K562 (cell line): ENCODE measurements around the gene TIGD7. TPM values are rescaled to one million over a fixed set of nuclear protein-coding genes. Genes with fewer than 3 reads are reported as not detected.

Source experiments
- CREB1 ChIP-seq, 2 experiments: sonication (generic) in 1 of 2; formaldehyde crosslinking in 1 of 2; IDR thresholded peaks; 2 replicates each; pipeline versions ENCODE4 v1.6.1 to v1.8.0; 2012 to 2022; ENCODE audit warnings: inconsistent platforms in 1 of 2, mild to moderate bottlenecking in 1 of 2, missing genetic modification reagents in 1 of 2, moderate library complexity in 1 of 2
- CREBBP ChIP-seq: IDR thresholded peaks from one replicate; pipeline ENCODE4 v1.6.1; 2012; ENCODE audit warnings: low read depth, mild to moderate bottlenecking, control low read depth, inconsistent platforms, low read length
- CREM ChIP-seq: IDR thresholded peaks from 2 replicates; pipeline ENCODE4 v1.6.1; 2014; ENCODE audit warnings: antibody characterized with exemption, low read depth
- ETS2 ChIP-seq: IDR thresholded peaks from 2 replicates; pipeline ENCODE4 v1.6.1; 2016; ENCODE audit warnings: borderline replicate concordance, missing genetic modification characterization, mild to moderate bottlenecking, moderate library complexity, missing compliant biosample characterization; ENCODE audit not compliant: poor library complexity, severe bottlenecking
- IFI16 ChIP-seq: fragments of 250-450 bp; sonication (Bioruptor Pico); IDR thresholded peaks from 2 replicates; pipeline ENCODE4 v2.1.2; 2022; ENCODE audit warnings: mild to moderate bottlenecking, inconsistent platforms
- POLR2B ChIP-seq: fragments of 450-650 bp; IDR thresholded peaks from 2 replicates; pipeline ENCODE4 v1.6.1; 2018; ENCODE audit warnings: low read depth; ENCODE audit not compliant: partially characterized antibody
- POLR2G ChIP-seq: fragments of 200-400 bp; formaldehyde crosslinking; IDR thresholded peaks from 2 replicates; pipeline ENCODE4 v1.6.1; 2017; ENCODE audit warnings: low read depth, mild to moderate bottlenecking, antibody characterized with exemption, low read length, moderate library complexity
- RBM34 ChIP-seq: fragments of 200-400 bp; formaldehyde crosslinking; IDR thresholded peaks from 2 replicates; pipeline ENCODE4 v1.6.1; 2018; ENCODE audit warnings: low read length, borderline replicate concordance; ENCODE audit not compliant: insufficient read depth
- TAL1 ChIP-seq: fragments of 450-650 bp; IDR thresholded peaks from 2 replicates; pipeline ENCODE4 v1.6.1; 2016; ENCODE audit warnings: mild to moderate bottlenecking
- TBP ChIP-seq: optimal IDR thresholded peaks from 2 replicates; pipeline ENCODE3; 2011; ENCODE audit warnings: low read depth, low read length, improper control_type of control experiment
- TEAD2 ChIP-seq: fragments of 450-650 bp; IDR thresholded peaks from 2 replicates; pipeline ENCODE4 v1.6.1; 2016; ENCODE audit warnings: missing genetic modification characterization, control low read depth, missing compliant biosample characterization
- THRA ChIP-seq: fragments of 450-650 bp; IDR thresholded peaks from 2 replicates; pipeline ENCODE4 v1.6.1; 2017; ENCODE audit warnings: mild to moderate bottlenecking, moderate library complexity
- U2AF1 ChIP-seq: fragments of 200-400 bp; formaldehyde crosslinking; optimal IDR thresholded peaks from 2 replicates; pipeline ENCODE3; 2017; ENCODE audit warnings: mild to moderate bottlenecking, low read depth, low read length, moderate library complexity
- XRCC4 ChIP-seq: IDR thresholded peaks from one replicate; pipeline ENCODE4 v1.6.1; 2011; ENCODE audit not compliant: insufficient read depth, insufficient read length; ENCODE audit errors: extremely low read depth
- ZNF586 ChIP-seq: fragments of 450-650 bp; formaldehyde crosslinking; conservative IDR thresholded peaks from 2 replicates; pipeline ENCODE4 v1.4.0; 2020; ENCODE audit warnings: mild to moderate bottlenecking, moderate library complexity
- polyA plus RNA-seq, 8 experiments: library from polyadenylated mRNA; depleted of rRNA in 4 of 8; stranded (reverse) in 5 of 8; unstranded in 3 of 8; fragments of >200 nt; fragmentation: Nextera tagmentation in 2 of 8; fragmentation: Illumina TruSeq in 1 of 8; extraction: Ambion mirVana in 2 of 8; extraction: Trizol in 1 of 8; gene quantifications; 2 replicates each; pipeline versions ENCODE4 v1.2.1 to v1.2.3, GENCODE V29; 2011 to 2014; ENCODE audit warnings: inconsistent platforms in 1 of 8, missing spikeins in 1 of 8
- total RNA-seq, 7 experiments: library from RNA; depleted of rRNA in 6 of 7; stranded (reverse); fragments of >200 nt in 6 of 7; fragmentation: Illumina TruSeq in 2 of 7; extraction: Trizol in 2 of 7; gene quantifications; 2 replicates each; pipeline versions ENCODE4 v1.2.1 to v1.2.3, GENCODE V29; 2011 to 2021; ENCODE audit warnings: low replicate concordance in 1 of 7
- TF ChIP-seq, protein P1 (sequence below), 2 experiments: IDR thresholded peaks; 2 replicates each; pipeline ENCODE4 v1.6.1; 2012; ENCODE audit warnings: improper control_type of control experiment in 2 of 2, low read depth in 2 of 2, low read length in 2 of 2, borderline replicate concordance in 1 of 2

Gene TIGD7
- total and polyA plus RNA-seq, 9 of the 15 experiments (the other 6 are each of a cell fraction or from before 2014, with no cell fraction given), result 0.84 to 10.7 (median 6.7) TPM

- TF ChIP-seq CREBBP, result no peak
- TF ChIP-seq XRCC4, result no peak
- no peak for TF ChIP-seq POLR2B
- no peak for TF ChIP-seq CREM
- TF ChIP-seq TBP, result peak; percentile 0
- TF ChIP-seq RBM34, result no peak
- TF ChIP-seq IFI16 (CRISPR knock-in tag), result no peak
- TF ChIP-seq TAL1, result no peak
- TF ChIP-seq TEAD2 (tag), result no peak
- no peak for TF ChIP-seq ZNF586 (CRISPR knock-in tag)
- no peak for TF ChIP-seq CREB1 (IDR thresholded peaks at IDR 0.05)
- 0 out of 2 replicates have a peak, but pooled peaks have one; percentile 1 for TF ChIP-seq CREB1 (CRISPR knock-in tag; IDR thresholded peaks at IDR 0.05)
- TF ChIP-seq THRA, result no peak
- TF ChIP-seq, protein P1, sequence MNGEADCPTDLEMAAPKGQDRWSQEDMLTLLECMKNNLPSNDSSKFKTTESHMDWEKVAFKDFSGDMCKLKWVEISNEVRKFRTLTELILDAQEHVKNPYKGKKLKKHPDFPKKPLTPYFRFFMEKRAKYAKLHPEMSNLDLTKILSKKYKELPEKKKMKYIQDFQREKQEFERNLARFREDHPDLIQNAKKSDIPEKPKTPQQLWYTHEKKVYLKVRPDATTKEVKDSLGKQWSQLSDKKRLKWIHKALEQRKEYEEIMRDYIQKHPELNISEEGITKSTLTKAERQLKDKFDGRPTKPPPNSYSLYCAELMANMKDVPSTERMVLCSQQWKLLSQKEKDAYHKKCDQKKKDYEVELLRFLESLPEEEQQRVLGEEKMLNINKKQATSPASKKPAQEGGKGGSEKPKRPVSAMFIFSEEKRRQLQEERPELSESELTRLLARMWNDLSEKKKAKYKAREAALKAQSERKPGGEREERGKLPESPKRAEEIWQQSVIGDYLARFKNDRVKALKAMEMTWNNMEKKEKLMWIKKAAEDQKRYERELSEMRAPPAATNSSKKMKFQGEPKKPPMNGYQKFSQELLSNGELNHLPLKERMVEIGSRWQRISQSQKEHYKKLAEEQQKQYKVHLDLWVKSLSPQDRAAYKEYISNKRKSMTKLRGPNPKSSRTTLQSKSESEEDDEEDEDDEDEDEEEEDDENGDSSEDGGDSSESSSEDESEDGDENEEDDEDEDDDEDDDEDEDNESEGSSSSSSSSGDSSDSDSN (IDR thresholded peaks at IDR 0.05; ENCODE audit: borderline replicate concordance in 1 of 2, low read depth in 2 of 2, low read length in 2 of 2), result peak in 1 of 2 experiments; percentile 64; a peak in 1 of 4 replicates
- no peak for TF ChIP-seq ETS2 (tag)
- TF ChIP-seq U2AF1, result no peak
- no peak for TF ChIP-seq POLR2G
These were observed 43.9 kb upstream of the TIGD7 start (continued) for GRCh38 chr16:3349175-3349574.
